Measurements from ENCODE around the gene HCST.
"Not testable (repeated sequence)": the region's sequence is repeated elsewhere in the genome, so short reads cannot be mapped to it uniquely, and the experiment has no call there.

Gene HCST

GRCh38 chr19:35882114-35882832 lies 20.1 kb upstream of the HCST start:
- DNase-seq: no peak

- DNase-seq: no peak
Measured at GRCh38 chr19:35883882-35884281, 18.4 kb upstream of the HCST start.

GRCh38 chr19:35885225-35885738 lies 17.0 kb upstream of the HCST start:
- DNase-seq: no peak

GRCh38 chr19:35885904-35886303 lies 16.4 kb upstream of the HCST start:
- no peak for DNase-seq

- no peak for DNase-seq
Measured at GRCh38 chr19:35887197-35887596, 15.1 kb upstream of the HCST start.

- DNase-seq: no peak
Measured at GRCh38 chr19:35888398-35888797, 13.9 kb upstream of the HCST start.

GRCh38 chr19:35889370-35890112 lies 12.8 kb upstream of the HCST start:
- no peak for DNase-seq

- DNase-seq: no peak
Measured at GRCh38 chr19:35890113-35890650, 12.1 kb upstream of the HCST start.

- not testable (repeated sequence) for DNase-seq
Measured at GRCh38 chr19:35891819-35892218, 10.5 kb upstream of the HCST start.

- no peak for DNase-seq
Measured at GRCh38 chr19:35894342-35894741, 8.0 kb upstream of the HCST start.

GRCh38 chr19:35895911-35896642 lies 6.3 kb upstream of the HCST start:
- DNase-seq: no peak

- no peak for DNase-seq
Measured at GRCh38 chr19:35896643-35897040, 5.7 kb upstream of the HCST start.

- DNase-seq: no peak
Measured at GRCh38 chr19:35897706-35898451, 4.5 kb upstream of the HCST start.

GRCh38 chr19:35898499-35898809 lies 3.9 kb upstream of the HCST start:
- no peak for DNase-seq

GRCh38 chr19:35899547-35900214 lies 2.6 kb upstream of the HCST start:
- DNase-seq: peak; percentile 86 to 90

GRCh38 chr19:35901055-35901644 lies 1.2 kb upstream of the HCST start:
- DNase-seq: no peak

- DNase-seq: no peak
Measured at GRCh38 chr19:35902870-35903475, 644 bp downstream of the HCST start.

GRCh38 chr19:35903550-35904179 lies 1.3 kb downstream of the HCST start:
- DNase-seq: peak; percentile 86 to 89

- DNase-seq: no peak
Measured at GRCh38 chr19:35904311-35905068, 2.2 kb downstream of the HCST start.

GRCh38 chr19:35905178-35905727 lies 2.9 kb downstream of the HCST start:
- no peak for DNase-seq

Data from activated CD4-positive, alpha-beta T cell treated with anti-CD3 and anti-CD28 coated beads, Interleukin-2, amount 50 U/mL, for 48 hours (primary cell).